HG02642 (cell line): ENCODE data around the gene CST4.
"Not testable (repeated sequence)": the region's sequence is repeated elsewhere in the genome, so short reads cannot be mapped to it uniquely, and the experiment has no call there.

Experiments
- ATAC-seq: cut with Tn5 transposase; IDR thresholded peaks from one replicate; pipeline ENCODE4 v1.9.1; 2021; ENCODE audit warnings: mild to moderate bottlenecking; ENCODE audit not compliant: unreplicated experiment, poor library complexity

CST4 gene

DNA sequence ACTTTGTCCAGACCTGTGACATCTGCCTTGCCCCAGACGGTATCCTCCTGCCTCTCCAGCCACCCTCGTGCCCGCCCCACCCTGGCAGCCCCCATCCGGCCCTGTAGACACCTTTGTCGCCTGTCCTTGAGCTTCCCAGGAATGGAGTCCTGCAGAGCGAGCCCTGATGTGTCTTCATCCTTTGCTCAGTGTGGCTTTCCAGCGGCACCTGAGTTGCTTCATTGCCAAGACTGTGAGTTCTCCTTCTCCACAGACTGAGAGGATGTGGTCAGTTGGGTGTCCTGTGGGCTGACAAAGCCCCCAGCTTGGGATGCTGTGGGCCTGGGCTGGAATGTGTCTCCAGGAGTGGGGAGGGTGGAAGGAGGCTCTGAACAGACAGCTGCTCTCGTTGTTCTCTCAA lies 1.7 kb upstream of the CST4 start:
- no peak for ATAC-seq

GRCh38 chr20:23689399-23689690 lies 507 bp upstream of the CST4 start:
- no peak for ATAC-seq

GRCh38 chr20:23687986-23688385 lies 852 bp downstream of the CST4 start:
- no peak for ATAC-seq

DNA sequence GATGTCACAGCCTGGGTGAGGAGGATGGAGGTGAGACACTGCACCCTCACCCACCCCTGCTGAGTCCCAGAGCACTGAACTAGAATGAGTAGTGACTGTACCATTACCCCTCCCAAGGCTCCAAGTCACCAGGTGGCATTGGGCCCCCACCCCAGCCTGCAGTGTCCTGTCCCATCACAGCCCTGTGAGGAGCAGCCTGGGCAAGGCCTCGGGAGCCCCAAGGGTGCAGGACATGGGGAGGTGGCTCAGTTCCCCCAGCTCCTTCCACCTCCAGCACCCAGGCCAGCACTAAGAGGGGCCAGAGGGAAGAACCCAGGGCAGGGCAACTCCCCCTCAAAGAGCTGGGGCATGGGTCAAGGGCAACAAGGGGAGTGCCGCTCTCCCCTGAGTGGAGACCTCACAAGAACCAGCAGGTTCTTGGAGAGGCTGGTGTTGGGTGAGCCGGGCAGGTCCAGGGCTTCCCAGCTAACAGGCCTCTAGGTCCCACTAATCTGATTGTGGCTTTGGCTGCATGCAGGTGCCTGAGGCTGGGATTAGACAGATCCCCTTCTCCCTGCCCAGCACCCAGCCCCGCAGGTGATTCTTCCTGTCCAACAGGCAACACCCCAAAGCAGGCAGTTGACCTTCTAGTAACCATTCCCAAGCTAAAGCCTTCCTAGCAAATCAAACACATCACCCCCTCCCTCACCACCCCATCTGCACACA lies 2.6 kb downstream of the CST4 start:
- no peak for ATAC-seq

DNA sequence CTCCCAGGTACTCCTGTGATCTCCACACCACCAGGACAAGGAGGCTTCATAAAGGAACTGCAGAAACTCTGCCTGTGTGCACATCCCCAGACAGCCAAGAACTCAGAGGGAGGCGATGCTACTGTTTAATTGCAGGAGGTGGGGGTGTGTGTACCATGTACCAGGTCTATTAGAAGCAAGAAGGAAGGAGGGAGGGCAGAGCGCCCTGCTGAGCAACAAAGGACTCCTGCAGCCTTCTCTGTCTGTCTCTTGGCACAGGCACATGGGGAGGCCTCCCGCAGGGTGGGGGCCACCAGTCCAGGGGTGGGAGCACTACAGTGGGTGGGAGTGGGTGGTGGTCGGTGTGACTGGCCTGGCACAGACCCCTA lies 3.3 kb downstream of the CST4 start:
- ATAC-seq, result not testable (repeated sequence)

DNA sequence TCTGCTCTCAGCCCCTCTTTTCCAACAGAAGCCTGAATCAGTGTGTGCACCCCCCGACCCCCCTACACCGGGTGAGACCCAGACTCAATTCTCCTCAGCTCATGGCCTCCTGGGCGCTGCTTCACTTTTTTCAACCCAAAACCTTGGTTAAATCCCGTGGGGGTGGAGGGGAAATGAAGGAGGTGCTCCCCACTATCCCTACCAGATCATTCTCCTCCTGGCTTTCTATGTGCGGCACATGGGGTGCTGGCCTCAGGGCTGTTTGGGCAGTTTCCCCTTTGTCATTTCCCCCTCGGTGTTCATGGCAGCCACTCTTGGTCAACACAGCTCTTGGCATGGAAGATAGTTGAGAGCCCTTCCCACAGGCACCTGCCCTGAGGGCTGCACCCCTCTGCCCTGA lies 4.6 kb downstream of the CST4 start:
- no peak for ATAC-seq

GRCh38 chr20:23683807-23684206 lies 5.0 kb downstream of the CST4 start:
- no peak for ATAC-seq

DNA sequence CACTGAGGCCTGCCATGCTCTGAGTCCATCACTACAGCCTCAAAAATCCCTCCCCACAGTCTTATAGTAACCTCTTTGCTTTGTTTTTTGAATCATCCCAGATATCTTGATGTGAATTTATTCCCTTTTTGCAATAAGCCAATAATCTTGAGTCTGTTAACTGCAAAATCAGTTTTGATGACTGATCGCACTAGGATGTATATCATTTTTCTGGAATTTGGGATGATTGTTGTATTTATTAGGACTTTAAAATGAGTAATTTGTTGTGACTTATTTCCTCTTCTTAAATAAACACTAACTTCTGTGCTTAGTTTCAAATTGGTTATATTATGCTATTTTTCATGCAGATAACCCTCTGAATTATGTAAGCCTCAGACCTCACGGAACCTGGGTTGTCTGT lies 5.6 kb downstream of the CST4 start:
- no peak for ATAC-seq

GRCh38 chr20:23680146-23680545 lies 8.7 kb downstream of the CST4 start:
- ATAC-seq, result no peak

DNA sequence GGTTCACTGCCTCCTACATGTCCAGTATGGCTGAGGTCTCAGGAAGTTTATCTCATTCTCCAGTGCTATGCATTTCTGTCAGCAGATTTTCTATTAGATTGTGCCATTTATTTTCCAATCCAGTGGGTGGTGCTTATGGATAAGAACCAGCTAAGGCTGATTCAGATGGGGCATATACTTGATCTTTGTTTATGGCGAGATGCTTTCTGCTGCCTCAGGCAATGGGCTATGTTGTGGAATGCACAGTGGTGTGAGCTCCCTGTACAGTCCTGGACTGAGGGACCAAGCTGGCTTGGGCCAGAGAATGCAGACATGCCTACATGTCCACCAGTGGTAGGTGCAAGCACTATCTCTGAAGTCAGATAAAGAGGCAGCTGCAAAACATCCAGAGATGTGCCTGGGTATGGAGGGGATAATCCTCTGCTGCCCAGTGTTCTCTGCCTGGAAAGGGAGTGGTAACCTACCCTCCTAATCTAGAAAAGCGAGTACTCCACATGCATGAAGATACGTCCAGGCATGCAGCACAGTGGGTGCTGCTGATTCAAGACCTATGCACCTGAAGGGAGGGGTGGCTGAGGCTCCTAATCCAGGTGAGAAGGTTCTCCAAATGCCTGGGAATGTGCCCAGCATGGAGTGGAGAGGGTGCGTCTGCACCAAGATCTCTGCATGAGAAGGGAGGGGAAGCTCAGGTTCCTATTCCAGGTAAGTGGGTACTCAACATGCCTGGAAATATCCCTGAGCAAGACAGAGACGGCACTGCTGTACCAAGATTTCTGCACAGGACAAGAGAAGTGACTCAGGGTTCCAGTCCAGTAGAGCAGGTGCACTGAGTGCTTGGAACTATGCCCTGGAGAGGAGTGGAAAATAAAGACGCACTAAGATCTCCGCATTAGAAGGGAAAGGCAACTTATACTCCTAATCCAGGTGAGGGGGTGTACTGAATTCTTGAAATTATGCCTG lies 9.4 kb downstream of the CST4 start:
- ATAC-seq, result no peak

GRCh38 chr20:23673209-23673608 lies 15.6 kb downstream of the CST4 start:
- no peak for ATAC-seq

DNA sequence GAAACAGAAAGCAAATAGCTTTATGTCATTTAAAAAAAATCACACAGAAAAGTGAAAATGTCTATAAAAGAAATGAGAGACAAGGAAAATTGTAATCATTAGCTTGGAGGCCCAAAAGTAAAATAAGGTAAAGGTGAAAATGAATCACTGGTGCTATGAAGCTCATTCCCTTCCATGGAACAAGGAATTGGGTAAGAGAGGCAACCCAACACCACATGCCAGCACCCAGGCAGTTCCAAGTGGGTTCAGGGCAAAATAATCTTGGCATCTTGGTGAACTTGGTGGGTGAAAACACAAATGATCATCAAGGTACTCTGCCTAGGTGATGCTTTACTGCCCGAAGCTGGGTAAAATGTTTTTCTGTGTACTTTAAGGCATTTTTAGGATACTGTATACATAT lies 16.7 kb downstream of the CST4 start:
- no peak for ATAC-seq

- ATAC-seq, result no peak
Observed at GRCh38 chr20:23671479-23671878, 17.4 kb downstream of the CST4 start.

- ATAC-seq, result no peak
Observed at GRCh38 chr20:23670361-23670760, 18.5 kb downstream of the CST4 start.

DNA sequence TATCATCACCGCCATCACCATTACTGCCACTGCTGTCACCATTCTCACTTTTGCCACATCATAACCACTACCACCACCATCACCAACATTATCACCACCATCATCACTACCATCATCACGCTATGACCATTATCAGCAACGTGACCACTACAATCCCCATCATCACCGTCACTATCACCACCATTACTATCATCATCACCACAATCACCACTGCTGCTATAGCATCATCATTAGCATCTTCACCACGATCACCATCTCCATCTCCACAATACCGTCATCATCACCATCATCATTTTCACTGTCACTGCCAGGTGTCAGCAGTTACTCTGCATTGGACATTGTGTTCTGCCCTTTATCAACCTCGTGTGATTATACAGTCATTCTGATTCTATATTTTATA lies 19.0 kb downstream of the CST4 start:
- ATAC-seq, result no peak

GRCh38 chr20:23669327-23669726 lies 19.5 kb downstream of the CST4 start:
- no peak for ATAC-seq

DNA sequence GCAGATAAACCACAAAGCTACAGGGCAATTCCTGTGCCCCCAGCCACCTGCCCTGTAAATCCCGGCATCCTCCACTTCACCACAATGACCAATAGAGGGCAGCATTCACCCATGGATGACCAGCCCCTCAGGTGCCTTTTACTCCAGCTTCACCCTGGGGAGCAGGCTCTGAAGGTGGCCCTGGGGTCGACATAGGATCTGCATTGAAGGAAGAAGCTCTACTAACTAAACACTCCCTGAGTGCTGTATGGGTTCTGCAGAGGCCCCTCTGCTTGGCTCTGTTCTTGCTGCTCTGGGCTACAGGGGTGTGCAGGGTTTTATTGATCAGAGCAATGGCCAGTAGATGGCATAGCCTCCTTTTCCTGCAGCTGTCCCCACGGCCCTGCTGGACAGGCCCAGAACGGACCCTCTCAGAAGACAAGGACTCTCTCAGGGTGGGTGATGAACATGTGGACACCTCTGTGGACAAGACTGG lies 20.3 kb downstream of the CST4 start:
- ATAC-seq, result peak; percentile 75

- ATAC-seq, result no peak
Observed at GRCh38 chr20:23667666-23668065, 21.2 kb downstream of the CST4 start.

GRCh38 chr20:23666698-23667097 lies 22.1 kb downstream of the CST4 start:
- no peak for ATAC-seq

DNA sequence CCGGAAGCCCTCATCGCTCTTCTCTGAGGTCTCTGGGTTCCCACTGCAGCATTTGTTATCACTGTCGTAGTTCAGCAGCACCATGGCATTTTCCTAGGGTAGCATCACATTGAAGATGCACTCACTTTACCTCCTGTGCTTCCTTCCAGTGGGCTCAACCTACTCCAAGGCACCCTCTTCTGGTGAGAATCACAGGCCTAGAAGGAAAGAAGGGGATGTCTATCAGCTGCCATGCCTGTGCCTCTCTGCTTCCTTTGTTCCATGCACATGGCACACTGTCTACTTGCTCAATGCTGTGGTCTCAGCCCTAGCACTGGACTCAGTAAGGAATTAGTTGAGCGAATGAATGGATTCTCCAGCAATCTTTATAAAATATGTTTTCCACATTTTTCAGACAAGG lies 22.6 kb downstream of the CST4 start:
- ATAC-seq, result no peak

- no peak for ATAC-seq
Observed at GRCh38 chr20:23664954-23665353, 23.9 kb downstream of the CST4 start.

DNA sequence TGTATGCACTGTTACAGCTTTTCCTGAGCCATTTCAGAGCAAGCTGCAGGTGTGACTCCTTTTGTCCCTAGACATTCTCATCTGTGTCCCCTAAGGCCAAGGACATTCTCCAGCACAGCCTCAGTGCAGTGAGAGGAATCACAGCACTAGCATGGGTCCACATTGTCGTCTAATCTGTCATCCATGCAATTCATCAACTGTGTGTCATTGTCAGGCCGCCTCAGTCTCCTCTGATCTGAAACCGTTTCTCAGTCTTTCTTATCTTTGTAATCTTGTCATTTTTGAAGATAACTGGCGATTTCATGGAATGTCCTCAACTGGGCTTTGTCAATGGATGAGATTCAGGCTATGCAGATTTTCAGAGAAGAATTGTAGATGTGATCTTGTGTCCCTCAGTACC lies 24.8 kb downstream of the CST4 start:
- ATAC-seq, result not testable (repeated sequence)
